ENCODE results near the gene GALNT10. TPM values are rescaled to one million over a fixed set of nuclear protein-coding genes. Genes with fewer than 3 reads are reported as not detected.

GALNT10 gene
- total RNA-seq, 1 donor from 2014 or later: 11.5 TPM

DNA sequence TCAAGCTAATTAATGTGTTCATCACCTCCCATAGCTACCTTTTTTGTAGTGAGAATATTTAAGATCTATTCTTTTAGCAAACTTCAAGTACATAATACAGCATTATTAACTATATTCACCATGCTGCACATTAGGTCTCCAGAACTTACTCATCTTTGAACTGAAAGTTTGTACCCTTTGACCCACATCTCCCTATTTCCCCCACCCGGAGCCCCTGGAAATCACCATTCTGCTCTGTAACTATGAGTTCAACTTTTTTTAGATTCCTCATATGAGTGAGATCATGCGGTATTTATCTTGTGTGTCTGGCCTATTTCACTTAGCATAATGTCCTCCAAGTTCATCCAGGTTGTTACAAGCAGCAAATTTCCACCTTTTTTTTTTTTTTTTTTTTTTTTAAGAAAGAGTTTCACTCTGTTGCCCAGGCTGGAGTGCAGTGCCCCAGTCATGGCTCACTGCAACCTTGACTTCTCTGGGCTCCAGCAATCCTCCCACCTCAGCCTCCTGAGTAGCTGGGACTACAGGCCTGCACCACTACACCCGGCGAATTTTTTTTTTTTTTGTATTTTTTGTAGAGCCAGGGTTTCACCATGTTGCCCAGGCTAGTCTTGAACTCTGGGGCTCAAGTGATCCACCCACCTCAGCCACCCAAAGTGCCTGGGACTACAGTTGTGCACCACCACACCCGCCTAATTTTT is 154.9 kb downstream of the GALNT10 start:
- H3K4me1 ChIP-seq: no peaks in the 10 kb centered on the region
- TF ChIP-seq POLR2A (IDR thresholded peaks at IDR 0.05) (no peak), CTCF (IDR thresholded peaks at IDR 0.05) (no peak), POLR2AphosphoS5 (IDR thresholded peaks at IDR 0.05; ENCODE audit: insufficient read depth in 1 of 2, low read depth in 1 of 2) (no peak)
- no peaks in the 10 kb centered on the region for H3K9me3 ChIP-seq
- intact Hi-C loops (cut with DNase I): no loop called here
- no peak for DNase-seq (ENCODE audit: extremely low spot score in 2 of 2)
- H3K27ac ChIP-seq: no peak overlapping the region
- H3K27me3 ChIP-seq: no peaks in the 10 kb centered on the region
- H3K36me3 ChIP-seq: no peaks in the 10 kb centered on the region
- H3K4me3 ChIP-seq: no peak overlapping the region

GRCh38 chr5:154346427-154346826 is 155.9 kb downstream of the GALNT10 start:
- intact Hi-C loops (cut with DNase I): no loop called here
- no peaks in the 10 kb centered on the region for H3K27me3 ChIP-seq
- no peaks in the 10 kb centered on the region for H3K36me3 ChIP-seq
- no peak overlapping the region for H3K27ac ChIP-seq
- TF ChIP-seq CTCF (IDR thresholded peaks at IDR 0.05) (no peak), POLR2A (IDR thresholded peaks at IDR 0.05) (no peak), POLR2AphosphoS5 (IDR thresholded peaks at IDR 0.05; ENCODE audit: insufficient read depth in 1 of 2, low read depth in 1 of 2) (no peak)
- no peaks in the 10 kb centered on the region for H3K9me3 ChIP-seq
- no peak for DNase-seq (ENCODE audit: extremely low spot score in 2 of 2)
- H3K4me1 ChIP-seq: no peaks in the 10 kb centered on the region
- H3K4me3 ChIP-seq: no peak overlapping the region

DNA sequence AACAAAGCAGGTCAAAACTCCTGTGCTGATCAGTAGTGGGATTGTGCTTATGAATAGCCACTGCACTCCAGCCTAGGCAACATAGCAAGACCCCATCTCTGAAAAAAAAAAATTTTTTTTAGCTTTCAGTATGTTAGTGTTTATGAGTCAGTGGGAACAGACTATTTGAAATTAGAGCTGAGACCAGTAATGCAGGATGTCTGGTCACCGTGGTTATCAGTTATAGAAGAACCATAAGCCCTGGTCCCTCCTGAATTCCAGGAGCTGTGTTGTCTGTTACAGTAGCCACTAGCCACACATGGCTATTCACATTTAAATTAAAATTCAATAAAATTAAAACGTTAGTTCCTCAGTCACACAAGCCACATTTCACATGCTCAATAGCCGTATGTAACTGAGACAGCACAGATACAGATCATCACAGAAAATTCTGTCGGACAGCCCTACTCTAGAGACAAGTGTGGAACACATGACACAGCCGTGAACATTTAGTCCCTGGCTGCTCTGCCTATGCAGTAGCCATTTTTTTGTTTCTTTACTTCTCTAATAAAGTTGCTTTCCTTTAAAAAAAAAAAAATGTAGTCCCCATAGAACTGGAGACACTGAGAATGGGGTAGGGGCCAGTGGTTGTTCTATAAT is 159.2 kb downstream of the GALNT10 start:
- intact Hi-C loops (cut with DNase I): no loop called here

DNA sequence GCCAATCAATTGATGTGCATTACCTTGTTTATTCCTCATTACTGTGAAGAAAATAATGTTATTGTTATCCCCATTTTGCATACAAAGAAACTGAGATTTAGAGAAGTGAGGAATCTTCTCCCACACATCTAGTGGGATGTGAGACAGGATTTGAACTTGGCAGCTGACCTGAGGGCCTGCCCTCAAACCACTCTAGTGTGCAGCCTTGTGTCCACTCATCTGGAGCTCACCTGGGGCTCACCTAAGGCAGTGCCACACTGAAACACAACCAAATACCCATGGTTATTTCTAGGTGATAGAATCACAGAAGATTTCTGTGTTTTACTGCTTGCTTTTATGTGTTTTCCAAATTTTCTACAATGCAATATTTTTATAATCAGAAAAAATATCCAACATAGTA is 160.6 kb downstream of the GALNT10 start:
- Histone ChIP-seq H3K27ac (no peak overlapping the region), H3K36me3 (no peaks in the 10 kb centered on the region), H3K27me3 (no peaks in the 10 kb centered on the region), H3K9me3 (no peaks in the 10 kb centered on the region), H3K4me1 (no peaks in the 10 kb centered on the region), H3K4me3 (no peak overlapping the region)
- intact Hi-C loops (cut with DNase I): no loop called here
- TF ChIP-seq CTCF (IDR thresholded peaks at IDR 0.05): no peak
- TF ChIP-seq POLR2A (IDR thresholded peaks at IDR 0.05): no peak
- TF ChIP-seq POLR2AphosphoS5 (IDR thresholded peaks at IDR 0.05; ENCODE audit: insufficient read depth in 1 of 2, low read depth in 1 of 2): no peak
- DNase-seq (ENCODE audit: extremely low spot score in 2 of 2): no peak

More for the DNA sequence above, 159.2 kb downstream of the GALNT10 start:
- H3K9me3 ChIP-seq: no peaks in the 10 kb centered on the region
- H3K36me3 ChIP-seq: no peaks in the 10 kb centered on the region
- no peak overlapping the region for H3K4me3 ChIP-seq
- no peak overlapping the region for H3K27ac ChIP-seq
- H3K4me1 ChIP-seq: no peaks in the 10 kb centered on the region
- DNase-seq (ENCODE audit: extremely low spot score in 2 of 2): no peak
- TF ChIP-seq POLR2A (IDR thresholded peaks at IDR 0.05) (no peak), CTCF (IDR thresholded peaks at IDR 0.05) (no peak), POLR2AphosphoS5 (IDR thresholded peaks at IDR 0.05; ENCODE audit: insufficient read depth in 1 of 2, low read depth in 1 of 2) (no peak)
- no peaks in the 10 kb centered on the region for H3K27me3 ChIP-seq

- intact Hi-C loops (cut with DNase I): no loop called here
- DNase-seq (ENCODE audit: extremely low spot score in 2 of 2): no peak
- Histone ChIP-seq H3K9me3 (no peaks in the 10 kb centered on the region), H3K4me3 (no peak overlapping the region), H3K27ac (no peak overlapping the region), H3K27me3 (no peaks in the 10 kb centered on the region), H3K36me3 (no peaks in the 10 kb centered on the region), H3K4me1 (no peaks in the 10 kb centered on the region)
- TF ChIP-seq POLR2AphosphoS5 (IDR thresholded peaks at IDR 0.05; ENCODE audit: insufficient read depth in 1 of 2, low read depth in 1 of 2) (no peak), CTCF (IDR thresholded peaks at IDR 0.05) (no peak), POLR2A (IDR thresholded peaks at IDR 0.05) (no peak)
Observed at GRCh38 chr5:154351566-154351965, 161.0 kb downstream of the GALNT10 start.
